Body of pancreas (tissue), 4 donors: ENCODE measurements around the gene ULK2.

Experiments
- POLR2A ChIP-seq, 3 donors: fragments of 450-650 bp; IDR thresholded peaks; one replicate each; pipeline ENCODE4 v1.6.1; 2016; ENCODE audit warnings: antibody characterized with exemption in 3 of 3, mild to moderate bottlenecking in 2 of 3
- TF ChIP-seq, protein P1 (sequence below), 7 experiments: fragments of 450-650 bp in 4 of 7; fragments of 200-600 bp in 3 of 7; sonication (generic) in 3 of 7; IDR thresholded peaks; one replicate each; pipeline ENCODE4 v1.5.1; 2016 to 2019; ENCODE audit warnings: antibody characterized with exemption in 7 of 7

DNA sequence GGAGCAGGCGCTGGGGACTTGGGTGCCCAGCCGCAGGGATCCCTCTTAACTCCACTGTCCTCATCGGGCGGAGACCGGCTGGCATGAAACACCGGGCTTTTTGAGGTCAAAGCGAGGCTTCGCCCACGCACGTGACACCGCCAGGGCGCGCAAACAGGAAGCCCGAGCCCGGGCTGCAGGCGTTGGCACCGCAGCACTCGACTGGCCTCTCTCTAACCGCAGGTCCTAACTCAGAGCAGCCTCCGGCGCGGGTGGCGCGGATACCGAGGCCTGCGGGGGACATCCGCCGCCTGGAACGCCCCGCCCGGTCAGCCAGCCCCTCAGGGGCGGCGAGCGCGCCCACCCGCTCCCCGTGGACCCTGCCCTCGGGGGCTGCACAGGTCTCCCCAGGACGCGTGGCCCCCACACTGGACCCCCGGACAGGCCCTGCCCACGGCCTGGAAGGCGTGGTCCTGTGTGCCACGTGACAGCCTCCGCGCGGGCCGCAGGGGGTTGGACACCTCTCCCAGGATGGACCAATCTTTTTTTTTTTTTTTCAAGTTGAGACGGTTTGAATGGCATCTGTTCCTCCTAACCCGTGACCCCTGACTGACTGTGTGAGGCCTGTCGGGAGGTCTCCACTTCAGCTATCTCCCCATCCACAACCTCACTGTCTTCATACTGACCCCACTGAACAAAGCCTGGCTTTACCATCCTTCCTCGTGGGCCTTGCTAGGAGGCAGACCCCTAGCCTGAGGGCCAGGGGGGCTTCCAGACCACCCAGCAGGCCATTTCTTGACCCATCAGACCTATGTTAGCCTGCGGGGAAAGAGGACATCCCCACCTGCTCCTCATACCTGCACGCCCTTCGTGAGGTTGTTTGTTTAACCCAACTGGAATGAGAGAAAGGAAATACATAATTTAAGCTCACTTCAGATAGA is 143.0 kb downstream of the ULK2 start:
- TF ChIP-seq, protein P1, sequence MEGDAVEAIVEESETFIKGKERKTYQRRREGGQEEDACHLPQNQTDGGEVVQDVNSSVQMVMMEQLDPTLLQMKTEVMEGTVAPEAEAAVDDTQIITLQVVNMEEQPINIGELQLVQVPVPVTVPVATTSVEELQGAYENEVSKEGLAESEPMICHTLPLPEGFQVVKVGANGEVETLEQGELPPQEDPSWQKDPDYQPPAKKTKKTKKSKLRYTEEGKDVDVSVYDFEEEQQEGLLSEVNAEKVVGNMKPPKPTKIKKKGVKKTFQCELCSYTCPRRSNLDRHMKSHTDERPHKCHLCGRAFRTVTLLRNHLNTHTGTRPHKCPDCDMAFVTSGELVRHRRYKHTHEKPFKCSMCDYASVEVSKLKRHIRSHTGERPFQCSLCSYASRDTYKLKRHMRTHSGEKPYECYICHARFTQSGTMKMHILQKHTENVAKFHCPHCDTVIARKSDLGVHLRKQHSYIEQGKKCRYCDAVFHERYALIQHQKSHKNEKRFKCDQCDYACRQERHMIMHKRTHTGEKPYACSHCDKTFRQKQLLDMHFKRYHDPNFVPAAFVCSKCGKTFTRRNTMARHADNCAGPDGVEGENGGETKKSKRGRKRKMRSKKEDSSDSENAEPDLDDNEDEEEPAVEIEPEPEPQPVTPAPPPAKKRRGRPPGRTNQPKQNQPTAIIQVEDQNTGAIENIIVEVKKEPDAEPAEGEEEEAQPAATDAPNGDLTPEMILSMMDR (IDR thresholded peaks at IDR 0.05), result no peak
- peak in 1 of 3 donors; percentile 22 for TF ChIP-seq POLR2A (IDR thresholded peaks at IDR 0.05)
